GM12873 (cell line): ENCODE results near the gene COASY.

Experiments used
- TF ChIP-seq, protein P1 (sequence below): IDR thresholded peaks from 2 replicates; pipeline ENCODE4 v1.5.1; 2012; ENCODE audit warnings: low read depth, mild to moderate bottlenecking, moderate library complexity, low read length, control low read depth; ENCODE audit not compliant: insufficient read depth; ENCODE audit errors: missing control alignments

Gene COASY

DNA sequence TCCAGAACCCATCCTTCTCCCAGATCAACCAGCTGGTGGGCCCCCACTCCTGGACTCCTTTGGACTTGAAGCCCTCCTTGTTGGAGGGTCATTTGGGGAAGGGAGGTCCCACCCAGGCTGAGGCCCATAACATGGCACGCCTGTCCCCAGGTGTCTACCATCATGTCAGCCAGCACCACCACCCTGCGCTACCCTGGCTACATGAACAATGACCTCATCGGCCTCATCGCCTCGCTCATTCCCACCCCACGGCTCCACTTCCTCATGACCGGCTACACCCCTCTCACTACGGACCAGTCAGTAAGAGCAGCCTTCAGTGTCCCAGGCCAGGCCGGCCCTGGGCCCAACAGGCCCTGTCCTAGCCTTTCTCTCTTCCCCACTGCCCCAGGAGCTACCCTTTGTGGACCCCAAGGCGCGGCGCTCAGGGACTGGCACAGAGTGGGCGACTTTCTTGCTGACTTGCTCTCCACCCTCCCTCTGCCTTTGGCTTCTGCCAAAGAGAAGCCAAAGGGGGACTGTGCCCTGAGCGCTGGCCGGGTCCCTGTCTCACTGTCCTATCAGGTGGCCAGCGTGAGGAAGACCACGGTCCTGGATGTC lies 51.8 kb downstream of the COASY start:
- TF ChIP-seq, protein P1, sequence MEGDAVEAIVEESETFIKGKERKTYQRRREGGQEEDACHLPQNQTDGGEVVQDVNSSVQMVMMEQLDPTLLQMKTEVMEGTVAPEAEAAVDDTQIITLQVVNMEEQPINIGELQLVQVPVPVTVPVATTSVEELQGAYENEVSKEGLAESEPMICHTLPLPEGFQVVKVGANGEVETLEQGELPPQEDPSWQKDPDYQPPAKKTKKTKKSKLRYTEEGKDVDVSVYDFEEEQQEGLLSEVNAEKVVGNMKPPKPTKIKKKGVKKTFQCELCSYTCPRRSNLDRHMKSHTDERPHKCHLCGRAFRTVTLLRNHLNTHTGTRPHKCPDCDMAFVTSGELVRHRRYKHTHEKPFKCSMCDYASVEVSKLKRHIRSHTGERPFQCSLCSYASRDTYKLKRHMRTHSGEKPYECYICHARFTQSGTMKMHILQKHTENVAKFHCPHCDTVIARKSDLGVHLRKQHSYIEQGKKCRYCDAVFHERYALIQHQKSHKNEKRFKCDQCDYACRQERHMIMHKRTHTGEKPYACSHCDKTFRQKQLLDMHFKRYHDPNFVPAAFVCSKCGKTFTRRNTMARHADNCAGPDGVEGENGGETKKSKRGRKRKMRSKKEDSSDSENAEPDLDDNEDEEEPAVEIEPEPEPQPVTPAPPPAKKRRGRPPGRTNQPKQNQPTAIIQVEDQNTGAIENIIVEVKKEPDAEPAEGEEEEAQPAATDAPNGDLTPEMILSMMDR, result no peak
